Measurements from ENCODE around the gene ATP7B.

ATP7B gene

GRCh38 chr13:51916051-51916818 is 95.0 kb downstream of the ATP7B start:
- Histone ChIP-seq H3K27me3 (ENCODE audit: insufficient read depth, low read length, poor library complexity) (peaks cover 15% of the 10 kb centered on the region), H3K36me3 (ENCODE audit: insufficient read depth, low read length) (no peaks in the 10 kb centered on the region)
- no peak for DNase-seq

GRCh38 chr13:51914137-51914493 is 97.1 kb downstream of the ATP7B start:
- ATAC-seq (ENCODE audit: insufficient read depth, low read depth), result no peak
- no peak overlapping the region for H3K4me3 ChIP-seq (ENCODE audit: low read depth in 1 of 2, low read length in 2 of 2)
- no peak for DNase-seq
- no peaks in the 10 kb centered on the region for H3K79me2 ChIP-seq (ENCODE audit: insufficient read depth, low read length)
- H3K36me3 ChIP-seq (ENCODE audit: insufficient read depth, low read length), result no peaks in the 10 kb centered on the region
- H2AFZ ChIP-seq (ENCODE audit: low read depth, low read length), result no peak overlapping the region
- TF ChIP-seq EZH2 (IDR thresholded peaks at IDR 0.05; ENCODE audit: borderline replicate concordance, low read depth, low read length, severe bottlenecking), result no peak
- TF ChIP-seq, protein P1, sequence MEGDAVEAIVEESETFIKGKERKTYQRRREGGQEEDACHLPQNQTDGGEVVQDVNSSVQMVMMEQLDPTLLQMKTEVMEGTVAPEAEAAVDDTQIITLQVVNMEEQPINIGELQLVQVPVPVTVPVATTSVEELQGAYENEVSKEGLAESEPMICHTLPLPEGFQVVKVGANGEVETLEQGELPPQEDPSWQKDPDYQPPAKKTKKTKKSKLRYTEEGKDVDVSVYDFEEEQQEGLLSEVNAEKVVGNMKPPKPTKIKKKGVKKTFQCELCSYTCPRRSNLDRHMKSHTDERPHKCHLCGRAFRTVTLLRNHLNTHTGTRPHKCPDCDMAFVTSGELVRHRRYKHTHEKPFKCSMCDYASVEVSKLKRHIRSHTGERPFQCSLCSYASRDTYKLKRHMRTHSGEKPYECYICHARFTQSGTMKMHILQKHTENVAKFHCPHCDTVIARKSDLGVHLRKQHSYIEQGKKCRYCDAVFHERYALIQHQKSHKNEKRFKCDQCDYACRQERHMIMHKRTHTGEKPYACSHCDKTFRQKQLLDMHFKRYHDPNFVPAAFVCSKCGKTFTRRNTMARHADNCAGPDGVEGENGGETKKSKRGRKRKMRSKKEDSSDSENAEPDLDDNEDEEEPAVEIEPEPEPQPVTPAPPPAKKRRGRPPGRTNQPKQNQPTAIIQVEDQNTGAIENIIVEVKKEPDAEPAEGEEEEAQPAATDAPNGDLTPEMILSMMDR (IDR thresholded peaks at IDR 0.05; ENCODE audit: borderline replicate concordance, extremely low read depth, low read length, poor library complexity, severe bottlenecking), result no peak
- H3K4me1 ChIP-seq (ENCODE audit: insufficient read depth, low read length), result no peaks in the 10 kb centered on the region
- no peak overlapping the region for H3K9ac ChIP-seq (ENCODE audit: low read depth, low read length)
- no peak overlapping the region for H3K4me2 ChIP-seq (ENCODE audit: insufficient read depth, low read length)
- no peaks in the 10 kb centered on the region for H4K20me1 ChIP-seq (ENCODE audit: insufficient read depth, low read length)
- H3K9me3 ChIP-seq (ENCODE audit: insufficient read depth, low read length, severe bottlenecking), result no peaks in the 10 kb centered on the region
- H3K27ac ChIP-seq (ENCODE audit: low read length), result no peak overlapping the region
- H3K27me3 ChIP-seq (ENCODE audit: insufficient read depth, low read length, poor library complexity), result peaks cover 10% of the 10 kb centered on the region

More at GRCh38 chr13:51916051-51916818, 95.0 kb downstream of the ATP7B start:
- Histone ChIP-seq H2AFZ (ENCODE audit: low read depth, low read length) (no peak overlapping the region), H3K4me3 (ENCODE audit: low read depth in 1 of 2, low read length in 2 of 2) (no peak overlapping the region), H3K9ac (ENCODE audit: low read depth, low read length) (no peak overlapping the region), H3K27ac (ENCODE audit: low read length) (no peak overlapping the region), H3K9me3 (ENCODE audit: insufficient read depth, low read length, severe bottlenecking) (no peaks in the 10 kb centered on the region), H3K4me1 (ENCODE audit: insufficient read depth, low read length) (no peaks in the 10 kb centered on the region), H4K20me1 (ENCODE audit: insufficient read depth, low read length) (no peaks in the 10 kb centered on the region), H3K4me2 (ENCODE audit: insufficient read depth, low read length) (no peak overlapping the region), H3K79me2 (ENCODE audit: insufficient read depth, low read length) (no peaks in the 10 kb centered on the region)
- TF ChIP-seq, protein P1 (IDR thresholded peaks at IDR 0.05; ENCODE audit: borderline replicate concordance, extremely low read depth, low read length, poor library complexity, severe bottlenecking), result no peak
- TF ChIP-seq EZH2 (IDR thresholded peaks at IDR 0.05; ENCODE audit: borderline replicate concordance, low read depth, low read length, severe bottlenecking), result no peak
- no peak for ATAC-seq (ENCODE audit: insufficient read depth, low read depth)

DNA sequence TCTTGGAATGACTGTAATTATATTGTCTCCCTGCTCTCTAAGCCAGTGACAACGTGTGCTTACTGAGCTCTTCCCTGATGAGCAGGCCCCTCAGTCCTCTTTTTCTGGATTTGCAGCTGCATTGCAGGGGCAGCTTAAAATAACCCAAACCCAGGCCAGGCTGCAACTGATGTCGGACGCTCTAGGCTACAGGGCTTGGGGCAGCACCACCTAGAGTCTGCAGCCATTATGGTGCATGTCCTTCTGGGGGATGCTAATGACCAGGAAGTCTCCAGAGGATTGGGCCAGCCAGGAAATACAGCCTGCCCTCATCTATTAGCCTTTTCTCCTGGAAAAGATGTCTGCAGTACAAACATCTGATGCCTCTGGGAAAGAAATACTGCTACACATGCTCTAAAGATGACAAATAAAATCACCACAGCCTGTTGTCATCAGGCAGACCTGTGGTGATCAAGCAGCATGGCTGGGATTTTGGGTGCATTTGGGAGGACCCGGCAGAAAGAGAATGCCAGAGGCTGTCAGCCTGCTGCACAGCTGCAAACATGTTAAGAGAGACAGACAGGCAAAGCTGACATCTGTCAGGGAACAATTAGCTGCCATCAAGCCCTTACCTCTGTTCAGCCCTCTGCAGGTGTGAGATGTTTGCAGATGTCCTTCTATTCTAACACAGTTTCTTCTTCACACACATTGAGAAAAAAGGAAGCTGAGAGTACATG is 97.7 kb downstream of the ATP7B start:
- Histone ChIP-seq H2AFZ (ENCODE audit: low read depth, low read length) (no peak overlapping the region), H3K9ac (ENCODE audit: low read depth, low read length) (no peak overlapping the region), H3K79me2 (ENCODE audit: insufficient read depth, low read length) (no peaks in the 10 kb centered on the region), H3K27ac (ENCODE audit: low read length) (no peak overlapping the region), H3K4me2 (ENCODE audit: insufficient read depth, low read length) (no peak overlapping the region), H3K4me1 (ENCODE audit: insufficient read depth, low read length) (no peaks in the 10 kb centered on the region), H4K20me1 (ENCODE audit: insufficient read depth, low read length) (no peaks in the 10 kb centered on the region), H3K9me3 (ENCODE audit: insufficient read depth, low read length, severe bottlenecking) (no peaks in the 10 kb centered on the region), H3K4me3 (ENCODE audit: low read depth in 1 of 2, low read length in 2 of 2) (no peak overlapping the region), H3K36me3 (ENCODE audit: insufficient read depth, low read length) (no peaks in the 10 kb centered on the region), H3K27me3 (ENCODE audit: insufficient read depth, low read length, poor library complexity) (peaks cover 10% of the 10 kb centered on the region)
- ATAC-seq (ENCODE audit: insufficient read depth, low read depth), result no peak
- no peak for DNase-seq
- TF ChIP-seq EZH2 (IDR thresholded peaks at IDR 0.05; ENCODE audit: borderline replicate concordance, low read depth, low read length, severe bottlenecking), result no peak
- TF ChIP-seq, protein P1 (IDR thresholded peaks at IDR 0.05; ENCODE audit: borderline replicate concordance, extremely low read depth, low read length, poor library complexity, severe bottlenecking), result no peak

All from DND-41 (cell line).